HG03175 (cell line): Measurements from ENCODE around the gene C5orf15.

ENCODE experiments used
- ATAC-seq: cut with Tn5 transposase; IDR thresholded peaks from one replicate; pipeline ENCODE4 v1.9.1; 2021; ENCODE audit warnings: mild to moderate bottlenecking, moderate library complexity; ENCODE audit not compliant: unreplicated experiment

C5orf15 gene

GRCh38 chr5:133968204-133968980 is at the start of gene C5orf15:
Gene C5orf15, minus strand, starts transcription at chr5:133968625. Its CDS starts 41 bp downstream, at chr5:133968584.
- ATAC-seq, result peak; percentile 99

GRCh38 chr5:134008266-134008749 is 39.9 kb upstream of the C5orf15 start:
- ATAC-seq, result no peak

GRCh38 chr5:134007581-134008265 is 39.3 kb upstream of the C5orf15 start:
- no peak for ATAC-seq

GRCh38 chr5:134006115-134006514 is 37.7 kb upstream of the C5orf15 start:
- no peak for ATAC-seq

GRCh38 chr5:134005417-134006061 is 37.1 kb upstream of the C5orf15 start:
- no peak for ATAC-seq

GRCh38 chr5:134004626-134005416 is 36.4 kb upstream of the C5orf15 start, which contains the start of gene VDAC1:
Gene VDAC1, minus strand, starts transcription at chr5:134004975. Its CDS starts 11,963 bp downstream, at chr5:133993012.
- ATAC-seq, result peak; percentile 74

- peak; percentile 36 for ATAC-seq
These were observed 35.6 kb upstream of the C5orf15 start for GRCh38 chr5:134003817-134004625.

GRCh38 chr5:134003064-134003816 is 34.8 kb upstream of the C5orf15 start:
- no peak for ATAC-seq

- no peak for ATAC-seq
These were observed 33.7 kb upstream of the C5orf15 start for GRCh38 chr5:134001938-134002731.

- no peak for ATAC-seq
These were observed 32.5 kb upstream of the C5orf15 start for GRCh38 chr5:134000696-134001453.

- ATAC-seq, result no peak
These were observed 31.7 kb upstream of the C5orf15 start for GRCh38 chr5:134000091-134000511.

GRCh38 chr5:133998807-133999206 is 30.4 kb upstream of the C5orf15 start:
- no peak for ATAC-seq

GRCh38 chr5:133998042-133998441 is 29.6 kb upstream of the C5orf15 start:
- no peak for ATAC-seq

- ATAC-seq, result no peak
These were observed 28.3 kb upstream of the C5orf15 start for GRCh38 chr5:133996683-133997252.

GRCh38 chr5:133995883-133996563 is 27.6 kb upstream of the C5orf15 start:
- no peak for ATAC-seq

GRCh38 chr5:133995341-133995740 is 26.9 kb upstream of the C5orf15 start:
- no peak for ATAC-seq

- ATAC-seq, result no peak
These were observed 26.5 kb upstream of the C5orf15 start for GRCh38 chr5:133994990-133995333.
